NCI-H446 (cell line): ENCODE results near the gene AMY2B.
"Not testable (repeated sequence)": the region's sequence is repeated elsewhere in the genome, so short reads cannot be mapped to it uniquely, and the experiment has no call there.

Source experiments
- DNase-seq, 2 experiments: peaks; one replicate each; lab custom pipeline; 2025; lab: John Stamatoyannopoulos, UW

The AMY2B gene

DNA sequence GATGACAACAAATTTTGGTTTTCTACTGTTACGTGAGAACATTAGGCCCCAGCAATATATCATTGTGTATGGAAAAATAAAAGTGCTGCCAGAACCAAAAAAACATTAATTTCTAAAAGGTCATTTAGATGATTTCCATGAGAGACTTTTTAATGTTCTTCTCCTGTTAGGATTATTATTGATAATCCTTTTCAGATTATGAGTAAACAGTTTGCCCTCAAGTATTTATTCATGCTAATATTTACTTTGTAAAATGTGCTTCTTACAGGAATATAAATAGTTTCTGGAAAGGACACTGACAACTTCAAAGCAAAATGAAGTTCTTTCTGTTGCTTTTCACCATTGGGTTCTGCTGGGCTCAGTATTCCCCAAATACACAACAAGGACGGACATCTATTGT, at the start of gene AMY2B:
Gene AMY2B, plus strand, starts transcription at position 301 of the 400 bp plus-strand sequence. Its CDS starts 14 bp downstream, at position 315.
- DNase-seq = not testable (repeated sequence)

DNA sequence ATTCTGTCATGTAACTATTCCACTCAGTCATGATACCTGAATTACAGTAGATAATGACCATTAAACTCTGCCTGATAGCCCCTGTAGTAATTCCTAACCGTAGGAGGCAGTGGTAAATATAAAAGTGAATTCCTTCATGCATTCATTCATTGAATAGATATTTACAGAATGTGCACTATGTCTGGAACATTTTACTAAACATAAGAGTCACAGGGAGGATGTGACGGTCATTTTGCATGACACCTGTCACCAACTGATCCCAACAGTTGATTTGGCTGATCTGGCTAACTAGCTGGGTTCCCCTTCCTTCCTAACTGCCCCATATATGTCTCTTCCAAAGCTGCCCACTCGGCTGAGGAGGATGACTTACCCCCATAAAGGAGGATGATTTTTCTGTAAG, 48.0 kb upstream of the AMY2B start:
- no peak for DNase-seq

DNA sequence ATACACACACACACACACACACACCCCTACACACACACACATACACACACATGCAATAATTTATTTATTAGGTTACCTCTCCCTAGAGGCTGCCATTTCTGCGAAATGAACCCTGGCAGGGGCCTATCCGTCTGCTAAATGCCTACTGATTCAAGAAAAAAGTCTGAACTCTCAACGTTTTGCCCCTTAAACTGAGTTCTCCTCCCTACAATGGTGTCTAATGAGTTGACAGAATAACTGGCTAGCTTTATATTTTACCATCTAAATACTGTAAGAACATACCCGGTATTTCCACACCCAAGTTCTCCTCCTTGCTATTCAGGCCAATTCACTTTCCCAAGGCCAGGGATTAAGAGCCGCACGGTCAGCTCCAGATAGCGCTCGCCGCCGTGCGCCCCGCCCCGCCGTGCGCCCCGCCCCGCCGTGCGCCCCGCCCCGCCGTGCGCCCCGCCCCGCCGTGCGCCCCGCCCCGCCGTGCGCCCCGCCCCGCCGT, 46.2 kb upstream of the AMY2B start:
- DNase-seq = peak; percentile 55 to 76

GRCh38 chr1:103525607-103526507, 45.5 kb upstream of the AMY2B start, which contains the start of gene RNPC3:
Gene RNPC3, plus strand, starts transcription at chr1:103525699. Its CDS starts 372 bp downstream, at chr1:103526071.
- DNase-seq = peak; percentile 98

DNA sequence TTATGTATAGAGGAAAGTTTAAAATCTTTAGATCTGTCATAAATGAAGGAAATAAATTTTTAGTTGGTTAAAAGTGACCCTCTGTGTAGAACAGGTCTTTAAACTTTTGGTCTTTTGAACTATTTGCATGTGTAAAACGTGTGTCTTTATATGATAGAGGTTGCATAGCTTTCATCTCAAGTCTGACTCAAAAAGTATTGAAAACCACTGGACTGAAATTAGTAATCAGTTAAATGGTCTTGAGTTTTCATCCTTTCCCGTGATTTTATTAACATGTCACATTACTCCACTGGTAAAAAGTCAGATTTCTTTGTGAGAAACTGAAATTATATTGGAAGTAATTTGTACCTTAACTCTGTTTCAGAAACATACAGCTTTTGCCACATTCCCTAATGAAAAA, 44.1 kb upstream of the AMY2B start:
- DNase-seq = no peak

DNA sequence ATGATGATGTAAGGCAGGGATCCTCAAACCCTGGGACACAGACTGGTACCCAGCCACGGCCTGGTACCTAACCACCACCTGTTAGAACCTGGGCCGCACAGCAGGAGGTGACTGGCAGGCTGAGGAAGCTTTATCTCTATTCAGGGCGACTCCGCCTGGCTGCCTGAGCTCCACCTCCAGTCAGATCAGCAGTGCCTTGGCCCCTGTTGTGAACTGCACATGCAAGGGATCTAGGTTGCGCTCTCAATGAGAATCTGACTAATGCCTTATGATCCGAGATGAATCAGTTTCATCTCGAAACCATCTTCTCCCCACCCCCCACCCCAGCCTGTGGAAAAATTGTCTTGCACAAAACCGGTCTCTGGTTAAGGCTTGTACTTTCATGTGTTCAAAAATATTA, 41.6 kb upstream of the AMY2B start:
- DNase-seq = no peak

DNA sequence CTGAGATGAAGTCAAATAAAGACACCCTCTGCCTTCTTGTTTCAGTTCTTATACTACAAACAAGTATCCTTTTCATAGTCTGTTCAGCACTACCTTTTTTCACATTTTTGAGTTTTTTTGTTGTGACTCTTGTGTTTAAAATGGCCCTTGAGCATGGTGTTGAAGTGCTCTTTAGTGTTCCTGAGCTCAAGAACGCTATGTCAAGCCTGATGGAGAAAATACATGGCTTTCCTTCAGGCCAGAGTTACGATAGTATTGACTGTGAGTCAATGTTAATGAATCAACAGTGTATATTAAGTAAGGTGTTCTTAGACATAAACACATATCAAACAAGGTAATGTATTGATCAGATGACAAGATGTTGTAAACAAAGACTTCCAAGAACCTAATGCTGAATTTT, 33.2 kb upstream of the AMY2B start:
- DNase-seq = no peak

DNA sequence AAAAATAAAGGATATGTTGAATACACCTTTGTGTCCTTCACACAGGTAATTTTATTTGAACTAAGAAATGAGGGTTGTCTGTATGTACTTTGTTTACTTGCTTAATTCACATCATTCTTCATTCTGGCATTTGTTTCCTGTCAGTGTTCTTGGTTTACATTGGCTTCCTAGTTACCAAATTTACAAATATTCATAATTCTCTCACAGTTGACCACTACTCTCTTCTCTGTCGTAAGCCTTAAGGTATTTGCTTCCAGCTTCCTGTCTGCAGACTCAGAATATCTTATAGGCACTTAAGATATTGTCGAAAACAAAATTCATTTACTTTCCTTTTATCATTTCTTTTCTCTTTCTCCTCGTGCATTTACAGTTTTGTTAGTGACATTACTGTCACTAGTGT, 30.0 kb upstream of the AMY2B start:
- no peak for DNase-seq

GRCh38 chr1:103546496-103546895, 24.9 kb upstream of the AMY2B start:
- DNase-seq = no peak

DNA sequence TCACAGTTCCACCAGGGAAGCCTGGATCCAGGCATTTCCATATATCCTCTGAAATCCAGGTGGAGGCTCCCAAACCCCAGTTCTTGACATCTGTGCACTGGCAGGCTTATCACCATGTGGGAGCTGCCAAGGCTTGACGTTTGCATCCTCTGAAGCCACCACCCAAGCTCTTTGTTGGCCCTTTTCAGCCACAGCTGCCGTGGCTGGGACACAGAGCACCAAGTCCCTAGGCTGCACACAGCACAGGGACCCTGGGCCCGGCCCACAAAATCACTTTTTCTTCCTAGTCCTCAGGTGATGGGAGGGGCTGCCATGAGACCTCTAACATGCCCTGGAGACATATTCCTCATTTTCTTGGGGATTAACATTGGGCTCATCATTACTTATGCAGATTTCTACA, 23.5 kb upstream of the AMY2B start:
- DNase-seq = no peak

GRCh38 chr1:103560427-103560826, 11.0 kb upstream of the AMY2B start:
- DNase-seq = no peak

- not testable (repeated sequence) for DNase-seq
Observed at GRCh38 chr1:103561124-103561523, 10.3 kb upstream of the AMY2B start.

GRCh38 chr1:103561643-103562395, 9.6 kb upstream of the AMY2B start:
- no peak for DNase-seq

DNA sequence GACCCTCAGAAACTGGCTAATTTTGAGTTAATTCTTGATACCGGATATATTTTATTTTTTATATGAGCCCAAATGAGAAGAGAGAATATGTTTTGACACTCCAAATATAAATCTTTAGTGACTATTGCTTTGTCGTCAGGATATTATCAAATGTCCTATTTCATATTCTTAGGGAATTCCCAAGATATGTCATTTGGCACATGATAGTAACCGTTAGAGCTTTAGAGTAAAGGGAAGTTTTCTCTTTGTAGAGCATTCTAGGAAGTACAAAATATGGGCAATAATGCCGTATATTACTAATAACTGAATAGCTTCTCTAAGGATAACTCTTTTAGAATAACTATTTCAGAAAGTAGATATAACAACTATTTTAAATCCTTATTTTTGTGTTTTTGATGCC, 8.3 kb upstream of the AMY2B start:
- no peak for DNase-seq

DNA sequence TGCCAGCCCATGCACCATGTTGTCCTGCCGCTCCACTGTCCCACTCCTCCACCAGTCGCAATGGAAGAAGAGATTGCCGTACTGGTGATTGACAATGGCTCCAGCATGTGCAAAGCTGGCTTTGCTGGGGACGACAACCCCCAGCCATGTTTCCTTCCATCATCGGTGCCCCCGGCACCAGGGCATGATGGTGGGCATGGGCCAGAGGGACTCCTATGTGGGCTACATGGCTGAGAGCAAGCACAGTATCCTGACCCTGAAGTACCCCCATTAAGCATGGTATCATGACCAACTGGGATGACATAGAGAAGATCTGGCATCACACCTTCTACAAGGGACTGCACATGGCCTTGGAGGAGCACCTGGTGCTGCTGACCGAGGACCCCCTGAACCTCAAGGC, 1.9 kb upstream of the AMY2B start:
- no peak for DNase-seq

DNA sequence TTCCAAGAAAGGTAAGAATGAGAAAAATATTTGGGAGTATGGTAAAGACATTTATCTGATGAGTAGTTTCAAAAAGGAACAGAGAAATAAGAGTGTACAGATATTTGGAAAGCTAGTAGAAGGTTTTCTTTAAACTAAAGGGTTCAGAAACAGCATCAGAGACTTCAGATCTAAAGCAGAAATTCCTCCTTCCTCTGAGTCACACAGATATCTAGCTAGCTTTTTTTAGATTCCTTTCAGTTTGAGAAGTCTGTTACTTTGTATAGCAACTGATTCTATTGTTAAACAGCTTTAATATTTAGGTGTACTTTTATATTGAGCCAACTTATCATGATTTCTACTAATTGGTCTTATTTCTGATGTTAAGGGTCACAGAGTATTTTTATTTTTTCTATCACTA, 4.7 kb downstream of the AMY2B start:
- DNase-seq = no peak

DNA sequence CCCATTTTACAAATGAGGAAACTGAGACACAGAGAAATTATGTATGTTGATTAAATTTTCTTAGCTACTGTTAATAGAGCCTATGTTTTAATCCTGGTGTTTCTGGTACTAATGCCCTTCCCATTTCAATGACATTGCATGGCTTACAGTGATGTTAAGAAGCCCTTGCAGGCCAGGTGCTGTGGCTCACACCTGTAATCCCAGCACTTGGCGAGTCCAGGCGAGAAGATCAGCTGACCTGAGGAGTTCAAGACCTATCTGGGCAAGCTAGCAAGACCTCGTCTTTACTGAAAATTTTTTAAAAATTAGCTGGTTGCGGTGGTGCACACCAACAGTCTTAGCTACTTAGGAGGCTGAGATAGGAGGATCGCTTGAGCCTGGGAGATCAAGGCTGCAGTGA, 5.4 kb downstream of the AMY2B start:
- not testable (repeated sequence) for DNase-seq

DNA sequence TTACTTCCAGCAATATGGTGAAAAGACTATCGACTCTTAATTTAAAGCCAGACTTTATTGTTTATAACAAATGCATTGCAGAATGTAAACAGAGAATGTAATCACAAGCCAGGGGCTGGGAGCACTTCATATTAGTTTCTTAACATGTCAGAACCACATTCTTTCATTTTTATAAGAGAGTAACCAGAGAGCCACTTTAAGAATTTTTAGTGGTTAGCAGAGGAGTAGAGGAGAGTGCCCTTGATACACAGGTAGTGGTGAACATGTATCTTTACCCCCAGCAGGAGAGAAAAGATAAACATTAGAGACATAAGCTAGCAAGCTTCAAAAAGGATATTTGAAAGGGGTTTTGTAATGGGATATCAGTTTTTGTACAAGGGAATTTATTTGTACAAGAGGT, 11.1 kb downstream of the AMY2B start:
- DNase-seq = no peak

DNA sequence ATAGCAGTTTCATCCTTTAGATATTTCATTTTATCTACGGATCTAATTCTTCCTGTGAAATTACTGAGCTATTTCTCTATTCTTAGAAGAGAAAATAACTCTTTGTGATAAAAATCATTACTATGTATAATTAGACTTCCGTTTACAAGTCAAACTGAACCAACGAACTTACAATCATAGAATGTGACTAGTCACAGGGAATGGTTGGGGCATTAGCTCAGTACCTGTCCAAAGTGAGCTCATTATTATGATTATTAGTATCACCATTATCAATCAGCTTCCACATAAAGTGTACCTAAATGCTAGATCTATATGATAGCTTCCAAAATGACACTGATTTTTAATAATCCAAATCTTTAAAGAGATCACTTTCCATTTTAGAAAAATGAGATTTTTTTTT, 12.5 kb downstream of the AMY2B start:
- DNase-seq = no peak

DNA sequence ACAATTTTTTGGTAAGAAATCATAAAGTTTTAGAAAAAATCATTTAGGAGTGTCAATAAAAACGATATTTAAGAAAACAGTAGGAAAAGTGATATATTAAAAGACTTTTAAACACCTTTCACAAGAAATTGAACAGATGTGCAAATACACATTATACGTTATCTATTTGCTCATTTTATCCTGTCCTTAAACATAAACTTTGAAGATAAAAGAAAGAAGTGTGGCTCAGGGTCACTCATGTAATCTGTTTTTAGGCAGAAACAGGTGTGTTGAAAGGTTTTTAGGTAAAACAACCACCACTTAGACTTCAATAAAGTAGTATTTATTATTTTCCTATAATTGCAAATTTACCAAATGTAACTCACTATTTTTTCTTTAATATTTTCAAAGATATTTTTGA, 13.1 kb downstream of the AMY2B start:
- DNase-seq = no peak

DNA sequence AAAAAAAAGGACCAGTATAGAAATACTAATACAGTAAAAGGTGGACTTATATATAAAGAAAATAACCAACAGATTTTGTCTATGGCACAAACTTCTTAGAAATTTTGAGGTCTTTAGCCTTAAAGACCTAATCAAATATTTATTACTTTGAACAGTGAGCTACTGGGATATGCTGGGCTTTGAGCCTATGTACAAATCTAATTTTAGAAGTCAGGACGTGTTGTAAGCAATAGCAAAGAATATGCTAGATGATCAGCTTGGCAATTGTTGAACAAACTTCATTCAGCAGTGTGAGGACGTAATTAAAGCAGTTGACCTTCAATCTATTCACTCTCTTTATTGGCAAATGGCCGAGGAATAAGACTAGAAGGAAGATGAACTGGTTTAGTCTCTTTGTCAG, 31.4 kb downstream of the AMY2B start:
- DNase-seq = not testable (repeated sequence)

- no peak for DNase-seq
Observed at GRCh38 chr1:103616362-103616761, 45.0 kb downstream of the AMY2B start.

DNA sequence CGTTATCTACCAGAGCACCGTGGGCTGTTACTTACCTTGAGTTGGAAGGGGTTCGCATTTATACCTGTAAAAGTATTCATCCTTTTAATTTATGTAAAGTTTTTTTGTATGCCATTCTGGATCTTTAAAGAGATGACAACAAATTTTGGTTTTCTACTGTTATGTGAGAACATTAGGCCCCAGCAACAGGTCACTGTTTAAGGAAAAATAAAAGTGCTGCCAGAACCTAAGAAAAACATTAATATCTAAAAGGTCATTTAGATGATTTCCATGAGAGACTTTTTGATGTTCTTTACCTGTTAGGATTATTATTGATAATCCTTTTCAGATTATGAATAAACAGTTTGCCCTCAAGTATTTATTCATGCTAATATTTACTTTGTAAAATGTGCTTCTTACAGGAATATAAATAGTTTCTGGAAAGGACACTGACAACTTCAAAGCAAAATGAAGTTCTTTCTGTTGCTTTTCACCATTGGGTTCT, 45.6 kb downstream of the AMY2B start, which contains the start of gene AMY2A:
Gene AMY2A, plus strand, starts transcription at position 434 of the 484 bp plus-strand sequence. Its CDS starts 14 bp downstream, at position 448.
- DNase-seq = not testable (repeated sequence)
